Stimulated activated CD4-positive, alpha-beta T cell treated with anti-CD3 and anti-CD28 coated beads, Interleukin-2, amount 100 ng/mL, for 4 hours (primary cell): ENCODE data around the gene PCAT6.
"Not testable (repeated sequence)": the region's sequence is repeated elsewhere in the genome, so short reads cannot be mapped to it uniquely, and the experiment has no call there.

ENCODE experiments used
- DNase-seq: peaks from one replicate; pipeline ENCODE4 v3.0.0-alpha.2; 2020; ENCODE audit warnings: low read depth

PCAT6 gene

DNA sequence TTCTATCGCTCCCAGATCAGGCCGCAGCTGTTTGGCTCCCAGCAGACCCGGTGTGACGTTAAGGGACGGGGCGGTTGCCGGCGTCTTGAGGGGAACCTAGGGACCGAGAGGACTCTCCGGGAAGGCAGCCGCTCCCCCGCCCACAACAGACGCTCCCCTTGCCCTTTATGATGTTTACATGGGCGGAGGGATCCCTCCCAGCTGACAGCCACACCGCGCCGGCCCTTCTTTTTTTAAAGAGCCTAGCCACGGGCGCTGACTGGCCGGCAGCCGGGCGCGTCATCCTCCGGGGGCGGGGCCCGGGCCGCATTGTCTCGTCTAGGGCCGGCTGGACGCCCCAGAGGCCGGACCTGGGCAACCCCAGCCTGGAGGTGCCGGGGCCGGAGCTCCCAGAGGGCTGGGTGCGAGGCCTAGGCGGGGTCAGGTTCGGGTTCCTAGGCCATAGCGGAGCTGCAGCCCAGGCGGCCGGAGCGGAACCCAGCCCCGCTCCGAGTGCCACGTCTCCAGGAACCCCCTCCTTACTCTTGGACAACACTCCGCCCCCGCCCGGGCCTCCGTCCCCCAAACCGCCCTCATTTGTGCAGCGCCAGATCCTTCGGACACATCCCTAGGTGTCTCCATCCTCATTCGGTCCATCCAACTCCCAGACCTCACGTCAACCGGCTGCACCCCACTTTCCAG is at the start of gene PCAT6:
TSS of gene PCAT6 (plus strand) at position 340 of the 681 bp plus-strand sequence.
- DNase-seq = peak; percentile 81

DNA sequence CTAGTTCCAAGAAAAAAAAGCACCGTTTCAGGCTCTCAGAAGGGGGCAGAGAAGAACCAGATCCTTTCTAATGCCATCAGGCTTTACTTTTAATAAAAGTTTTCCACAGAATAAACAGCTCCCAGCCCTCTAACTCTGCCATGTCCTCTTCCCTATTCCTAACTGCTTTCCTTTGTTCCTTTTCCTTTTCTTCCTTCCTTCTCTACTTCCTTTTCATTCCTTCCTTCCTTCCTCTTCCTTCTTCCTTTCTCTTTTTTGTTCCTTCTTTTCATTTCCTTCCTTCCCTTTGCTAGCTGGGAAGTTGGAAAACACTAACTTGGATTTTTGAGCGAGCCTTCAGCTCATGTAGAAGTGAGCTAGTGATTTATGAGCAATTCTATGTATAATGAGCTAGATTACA is 48.7 kb upstream of the PCAT6 start:
- DNase-seq = no peak

DNA sequence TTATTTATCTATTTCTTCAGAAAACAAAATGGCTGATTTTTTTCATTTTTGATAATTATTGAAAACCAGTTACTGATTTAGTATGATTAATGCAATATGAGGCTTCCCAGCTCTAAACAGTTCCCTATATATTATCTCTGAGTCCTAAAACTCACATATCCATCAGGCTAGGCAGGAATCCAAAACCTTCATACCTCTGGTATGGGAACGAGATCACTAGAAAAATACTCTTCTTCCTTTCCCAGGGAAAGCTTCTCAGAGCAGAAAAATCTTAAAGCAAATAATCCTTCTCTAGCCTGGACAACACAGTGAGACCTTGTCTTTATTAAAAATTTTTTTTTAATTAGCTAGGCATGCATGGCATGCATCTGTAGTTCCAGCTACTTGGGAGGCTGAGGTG is 45.0 kb upstream of the PCAT6 start:
- DNase-seq = no peak

DNA sequence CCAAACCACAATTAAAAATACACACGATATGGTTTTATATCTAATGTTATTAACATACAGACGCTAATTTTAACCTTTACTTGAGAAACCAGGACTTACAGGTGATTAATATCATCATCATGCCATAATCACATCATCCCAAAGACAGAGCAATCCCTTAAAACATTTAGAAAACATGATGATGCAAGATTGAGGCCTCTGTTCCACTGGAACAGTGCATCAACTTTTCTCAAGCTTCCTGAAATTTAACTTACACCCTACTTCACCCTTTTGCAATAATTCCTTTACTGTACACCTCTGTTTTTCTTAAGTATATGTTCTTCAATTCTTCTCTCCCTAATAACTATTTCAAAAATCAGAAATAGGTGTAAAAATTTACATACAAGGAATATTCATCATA is 40.6 kb upstream of the PCAT6 start:
- DNase-seq = no peak

DNA sequence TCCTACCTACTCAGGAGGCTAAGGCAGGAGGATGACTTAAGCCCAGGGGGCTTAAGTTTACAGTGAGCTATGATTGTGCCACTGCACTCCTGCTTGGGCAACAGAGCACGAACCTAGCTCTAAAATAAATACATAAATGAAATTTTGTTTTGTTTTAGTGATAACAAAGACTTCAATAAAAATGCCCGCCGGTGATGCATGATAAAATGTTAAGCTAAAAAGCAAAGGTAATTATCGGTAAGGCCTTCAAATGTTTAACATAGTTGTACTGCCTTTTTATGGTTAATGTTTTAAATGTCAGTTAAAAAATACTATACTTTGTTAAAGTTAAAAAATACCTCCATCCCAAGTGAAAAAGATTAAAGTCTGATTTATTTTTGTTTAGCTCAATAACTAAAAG is 29.6 kb upstream of the PCAT6 start:
- no peak for DNase-seq

DNA sequence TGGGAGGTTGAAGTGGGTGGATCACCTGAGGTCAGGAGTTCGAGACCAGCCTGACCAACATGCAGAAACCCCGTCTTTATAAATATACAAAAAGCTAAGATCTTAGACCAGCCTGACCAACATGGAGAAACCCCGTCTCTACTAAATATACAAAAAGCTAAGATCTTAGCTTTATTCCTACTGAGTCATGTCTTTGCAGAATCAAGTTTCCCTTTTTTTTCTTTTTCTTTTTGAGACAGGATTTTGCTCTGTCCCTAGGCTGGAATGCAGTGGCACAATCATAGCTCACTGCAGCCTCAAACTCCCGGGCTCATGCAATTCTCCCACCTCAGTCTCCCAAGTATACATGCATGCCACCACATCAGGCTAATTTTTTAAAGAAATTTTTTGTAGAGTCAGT is 23.9 kb upstream of the PCAT6 start:
- DNase-seq = no peak

DNA sequence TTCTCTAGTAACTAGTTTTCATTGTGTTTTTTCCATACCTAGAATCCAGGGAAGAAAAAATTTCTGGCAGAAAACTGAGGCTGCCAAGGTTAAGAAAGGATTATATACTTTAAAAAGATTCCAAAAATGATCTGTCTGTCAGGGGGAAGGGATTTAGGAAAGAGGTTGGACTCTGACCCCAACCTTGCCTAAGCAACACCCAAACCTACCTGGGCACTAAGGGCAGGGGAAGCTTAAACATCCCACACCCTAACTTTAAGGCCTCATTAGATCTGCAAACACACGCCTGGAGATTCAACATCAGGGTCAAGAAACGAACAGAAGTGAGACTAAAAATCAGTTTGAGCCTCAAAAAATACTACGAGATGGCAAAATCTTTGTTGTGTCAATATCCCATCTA is 22.0 kb upstream of the PCAT6 start:
- DNase-seq = no peak

DNA sequence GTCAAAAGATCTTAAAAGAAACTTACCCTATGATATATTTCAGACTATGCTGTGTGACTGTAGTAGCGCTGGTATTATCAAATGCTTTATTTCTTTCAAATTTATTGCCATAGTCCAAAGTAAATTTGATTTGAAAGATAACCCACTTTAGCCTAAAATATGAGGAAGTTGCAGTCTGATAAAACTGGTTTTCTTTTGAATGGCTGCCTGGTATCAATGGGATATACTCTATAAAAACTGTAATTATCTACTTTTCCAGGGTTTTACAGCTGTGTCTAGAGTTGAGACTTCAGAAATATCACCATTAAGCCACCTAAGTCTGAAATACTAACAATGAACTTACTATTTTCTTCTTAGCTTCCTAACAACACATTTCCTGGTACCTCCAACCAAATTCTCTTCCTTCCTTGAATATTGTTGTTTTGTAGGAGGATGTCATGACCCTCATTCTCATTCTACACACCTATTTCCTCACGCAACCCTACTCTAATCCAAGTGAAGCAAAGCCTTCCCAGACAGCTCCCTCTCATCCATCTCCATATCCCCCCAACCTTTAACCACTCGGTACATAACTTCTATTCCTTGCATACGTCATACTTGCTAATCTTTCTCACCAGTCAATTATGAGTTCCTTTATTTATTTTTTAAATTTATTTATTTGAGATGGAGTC is 19.5 kb upstream of the PCAT6 start:
- DNase-seq = no peak

DNA sequence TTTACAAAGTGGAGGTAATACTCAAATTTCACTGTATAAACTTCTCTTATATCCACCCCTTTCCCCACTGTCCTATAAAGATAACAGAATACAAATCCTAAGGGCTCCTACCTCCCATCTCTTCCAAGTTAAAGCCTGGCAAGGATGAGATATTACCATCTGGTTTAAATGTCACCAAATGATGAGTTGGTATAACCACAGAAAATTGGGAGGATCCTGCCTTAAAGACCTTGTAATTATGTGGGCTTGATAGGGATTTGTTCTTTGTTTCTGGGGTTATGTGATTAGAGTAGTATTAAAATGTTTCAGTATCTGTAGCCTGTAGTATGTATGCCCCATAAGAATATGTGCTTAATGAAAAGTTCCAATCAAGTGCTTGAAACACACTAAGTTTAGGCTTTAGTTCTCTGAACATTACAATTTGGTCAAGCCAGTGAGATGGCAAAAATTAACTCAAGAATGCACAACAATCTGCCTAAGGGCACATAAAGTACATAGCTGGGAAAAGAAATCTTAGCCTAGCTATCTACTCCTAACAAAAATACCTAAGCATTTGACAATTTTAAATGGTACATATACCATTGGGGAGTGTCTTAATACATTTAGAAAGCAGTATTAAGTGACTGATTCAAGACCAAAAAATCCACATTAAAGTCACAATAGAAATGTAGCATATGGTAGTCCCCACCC is 16.6 kb upstream of the PCAT6 start:
- DNase-seq = no peak

DNA sequence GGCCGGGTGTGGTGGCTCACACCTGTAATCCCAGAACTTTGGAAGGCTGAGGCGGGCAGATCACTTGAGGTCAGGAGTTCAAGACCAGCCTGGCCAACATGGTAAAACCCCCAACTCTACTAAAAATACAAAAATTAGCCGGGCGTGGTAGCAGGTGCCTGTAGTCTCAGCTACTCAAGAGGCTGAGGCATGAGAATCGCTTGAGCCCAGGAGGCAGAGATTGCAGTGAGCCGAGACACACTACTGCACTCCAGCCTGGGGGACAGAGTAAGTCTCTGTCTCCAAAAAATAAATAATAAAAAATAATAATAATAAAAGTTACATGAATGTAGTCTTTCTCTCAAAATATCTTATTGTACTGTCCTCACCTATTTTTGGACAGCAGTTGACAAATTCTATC is 15.8 kb upstream of the PCAT6 start:
- not testable (repeated sequence) for DNase-seq

DNA sequence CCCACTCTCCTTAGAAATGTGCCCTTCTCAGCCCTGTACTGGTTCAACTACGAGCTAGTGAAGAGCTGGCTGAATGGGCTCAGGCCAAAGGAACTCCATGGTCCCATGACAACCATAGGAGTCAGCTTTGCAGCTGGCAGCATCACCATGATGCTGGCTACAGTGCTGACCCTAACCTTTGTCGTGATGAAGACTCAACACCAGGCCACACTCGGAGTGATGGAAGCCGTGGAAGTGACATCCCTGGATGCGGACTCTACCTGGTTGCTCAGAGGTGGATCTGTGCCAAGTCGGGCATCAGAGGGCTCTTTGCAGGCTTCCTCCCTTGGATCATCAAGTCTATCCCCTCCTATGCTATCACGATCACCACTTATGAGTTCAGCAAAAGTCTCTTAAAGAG is 14.1 kb upstream of the PCAT6 start:
- DNase-seq = no peak

DNA sequence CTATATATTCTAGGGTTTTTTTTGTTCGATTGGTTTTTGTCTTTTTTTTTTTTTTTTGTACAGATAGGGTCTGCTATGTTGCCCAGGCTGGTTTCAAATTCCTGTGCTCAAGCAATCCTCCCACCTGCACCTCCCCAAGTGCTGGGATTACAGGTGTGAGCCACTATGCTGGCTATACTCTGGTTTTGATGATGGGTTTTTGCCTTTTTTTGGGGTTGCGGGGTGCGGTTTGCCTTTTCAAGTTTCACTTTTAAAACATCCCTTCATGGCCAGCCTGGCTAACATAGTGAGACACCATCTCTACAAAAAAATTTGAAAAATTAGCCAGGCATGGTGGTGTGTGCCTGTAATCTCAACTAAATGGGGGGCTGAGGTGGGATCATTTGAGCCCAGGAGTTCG is 12.5 kb upstream of the PCAT6 start:
- DNase-seq = no peak

DNA sequence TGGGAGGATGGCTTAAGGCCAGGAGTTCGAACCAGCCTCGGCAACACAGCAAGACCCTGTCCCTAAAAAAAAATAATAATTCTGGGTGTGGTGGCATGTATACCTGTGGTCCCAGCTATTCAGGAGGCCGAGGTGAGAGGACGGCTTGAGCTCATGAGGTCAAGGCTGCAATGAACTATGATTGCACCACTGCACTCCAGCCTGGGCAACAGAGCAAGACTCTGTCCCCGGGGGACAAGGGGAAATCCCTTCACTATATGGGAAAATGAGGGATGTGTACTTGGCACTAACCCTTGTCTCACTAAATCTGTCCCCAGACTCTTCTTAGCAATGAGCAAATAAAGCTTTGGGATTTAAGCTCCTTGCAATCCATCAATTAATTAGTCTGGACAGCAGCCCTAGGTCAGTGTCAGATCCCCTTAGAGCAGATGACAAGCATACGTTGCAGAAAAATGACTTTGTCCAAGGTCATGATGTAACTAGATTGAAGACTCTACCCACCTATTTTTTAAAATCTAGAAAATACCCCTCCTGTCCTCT is 11.9 kb upstream of the PCAT6 start:
- no peak for DNase-seq

DNA sequence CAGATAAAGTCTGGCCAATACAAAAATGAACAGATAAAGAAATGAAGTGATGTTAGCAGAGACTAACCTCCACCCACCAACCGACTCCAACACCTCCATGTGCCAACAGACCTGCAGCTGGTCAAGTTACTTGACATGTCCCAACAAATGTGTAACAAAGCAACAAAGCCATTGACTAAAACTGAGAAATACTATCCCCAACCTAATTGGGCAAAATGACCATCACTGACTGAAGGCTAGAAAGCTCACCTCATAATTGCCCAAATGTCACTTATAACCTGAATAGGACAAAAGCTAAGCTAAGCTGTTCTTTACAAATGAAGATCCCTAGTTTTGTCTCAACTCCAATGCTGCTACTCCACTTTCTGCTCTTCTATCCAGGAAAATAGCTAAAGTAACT is 10.0 kb upstream of the PCAT6 start:
- DNase-seq = no peak

DNA sequence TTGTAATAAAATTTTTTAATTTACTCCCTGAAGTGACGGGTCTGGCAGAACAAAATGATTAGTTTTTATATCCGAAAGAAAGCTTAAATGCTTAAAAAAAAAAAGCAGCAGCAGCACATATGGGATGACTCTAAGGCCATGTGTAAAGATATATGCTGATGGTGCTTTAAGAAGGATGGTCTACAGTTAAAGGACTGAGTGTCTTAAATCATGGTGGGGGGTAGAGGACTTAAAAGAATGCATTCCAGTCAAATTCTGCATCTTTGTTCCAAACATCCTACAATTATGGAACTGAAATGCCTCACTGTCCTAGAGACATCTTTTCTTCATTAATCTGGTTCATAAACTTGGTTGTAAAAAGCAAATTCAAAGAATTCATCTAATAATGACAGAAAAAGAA is 9.6 kb upstream of the PCAT6 start:
- no peak for DNase-seq

DNA sequence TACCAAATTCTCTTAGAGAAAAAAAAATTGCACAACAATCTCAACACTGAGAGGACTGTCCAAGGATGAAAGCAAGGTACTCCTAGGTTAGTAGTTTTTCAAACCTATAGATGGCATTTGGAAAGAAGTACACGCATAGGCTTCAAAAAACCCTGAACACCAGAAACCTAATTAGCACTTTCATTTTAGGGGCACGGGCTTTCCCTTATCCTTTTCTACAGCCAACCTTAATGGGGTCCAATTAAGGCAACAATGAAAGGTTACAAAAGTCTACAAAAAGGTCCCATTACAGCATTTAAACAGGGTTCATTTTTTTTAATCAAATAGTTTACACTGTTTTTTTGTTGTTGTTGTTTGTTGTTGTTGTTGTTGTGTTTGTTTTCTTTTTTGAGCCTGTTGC is 8.7 kb upstream of the PCAT6 start:
- DNase-seq = no peak

DNA sequence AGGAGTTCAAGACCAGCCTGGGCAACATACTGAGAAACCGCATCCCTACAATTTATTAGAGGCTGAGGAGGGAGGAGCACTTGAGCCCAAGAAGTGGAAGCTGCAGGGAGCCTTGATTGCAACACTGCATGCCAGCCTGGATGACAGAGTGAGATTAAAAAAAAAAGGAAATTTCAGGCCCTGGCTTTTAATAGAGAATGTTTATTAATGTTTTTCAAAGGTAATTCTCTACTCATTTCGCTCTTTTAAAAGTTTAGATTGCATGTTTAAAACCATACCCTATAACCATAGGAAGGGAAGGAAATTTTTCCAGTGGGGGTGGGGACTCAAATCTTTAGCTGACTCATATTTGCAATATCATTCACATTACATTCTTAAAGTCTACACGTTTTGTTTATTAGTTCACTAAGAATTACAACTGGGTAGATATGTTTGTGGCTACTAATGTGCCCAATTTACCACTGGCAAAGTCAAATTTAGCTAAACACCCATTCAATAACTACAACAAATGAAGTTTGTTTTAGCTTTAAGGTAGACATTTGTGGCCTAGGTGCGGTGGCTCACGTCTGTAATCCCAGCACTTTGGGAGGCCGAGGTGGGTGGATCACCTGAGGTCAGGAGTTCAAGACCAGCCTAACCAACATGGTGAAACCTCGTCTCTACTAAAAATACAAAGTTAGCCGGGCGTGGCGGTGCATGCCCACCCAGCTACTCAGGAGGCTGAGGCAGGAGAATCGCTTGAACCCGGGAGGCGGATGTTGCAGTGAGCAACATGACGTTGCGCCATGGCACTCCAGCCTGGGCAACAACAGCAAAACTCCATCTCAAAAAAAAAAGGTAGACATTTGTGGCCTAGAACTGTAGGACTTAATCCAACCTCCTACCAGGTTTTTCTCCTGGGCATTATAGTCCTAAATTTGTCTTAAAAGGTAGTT is 7.5 kb upstream of the PCAT6 start:
- DNase-seq = peak; percentile 5

DNA sequence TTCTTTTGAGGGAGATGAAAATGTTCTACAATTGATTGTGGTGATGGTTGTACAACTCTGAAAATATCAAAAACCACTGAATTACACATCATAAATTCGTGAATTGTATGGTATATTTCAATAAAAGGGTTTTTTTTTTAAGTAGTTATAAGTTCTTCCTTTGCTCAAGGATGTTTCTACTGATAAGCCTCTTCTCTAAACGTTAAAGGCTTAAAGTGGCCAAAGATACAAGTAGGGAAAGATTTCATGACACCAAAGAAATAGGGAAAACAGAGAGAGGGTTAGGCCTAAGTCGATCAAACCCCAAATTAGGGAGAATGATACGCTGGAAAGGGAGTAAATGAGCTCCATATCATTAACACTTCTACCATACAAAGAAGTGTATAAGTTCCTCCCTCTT is 6.6 kb upstream of the PCAT6 start:
- no peak for DNase-seq

DNA sequence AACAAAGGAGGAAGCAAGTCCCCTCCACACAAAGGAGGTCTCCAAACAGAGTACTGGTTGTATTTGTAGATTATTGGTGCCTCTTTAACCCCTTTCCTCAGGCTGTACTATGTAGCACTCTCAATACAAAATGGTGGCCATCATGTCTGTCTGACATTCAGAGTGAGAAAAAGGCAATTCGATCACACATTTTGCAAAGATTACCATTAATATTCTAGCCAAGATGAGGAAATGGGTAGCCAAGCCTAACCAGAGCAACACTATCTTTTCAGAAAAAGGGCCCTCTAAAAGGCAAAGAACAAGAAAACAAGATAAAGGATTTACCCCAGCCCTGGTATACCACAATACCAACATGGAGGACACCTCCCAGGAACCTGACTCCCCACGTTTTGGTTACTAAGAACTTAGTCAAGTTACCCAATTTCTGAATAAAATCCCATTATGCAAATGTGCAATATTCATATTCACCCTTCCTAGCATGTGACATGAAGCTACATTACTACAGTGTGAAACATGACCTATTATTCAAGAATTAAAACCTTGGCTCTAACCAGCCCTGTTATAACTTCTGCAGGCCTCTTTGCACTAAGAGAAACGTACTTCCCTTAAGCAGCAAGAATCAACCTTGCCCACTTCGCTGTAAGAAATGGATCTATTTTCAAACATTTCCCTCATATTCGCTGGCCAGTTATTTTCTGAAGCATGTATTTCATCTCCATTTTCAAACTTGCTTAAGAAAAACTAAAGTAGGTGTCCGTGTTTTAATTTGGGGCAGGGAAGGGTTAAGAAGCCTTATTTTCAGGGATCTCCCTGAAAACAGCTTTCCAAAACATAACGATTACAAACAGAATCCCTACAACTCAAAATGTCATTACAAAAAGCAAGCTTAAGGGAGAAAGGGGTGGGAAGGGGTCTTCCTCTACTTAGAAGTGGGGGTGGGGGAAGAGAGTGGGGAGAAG is 4.6 kb upstream of the PCAT6 start:
- DNase-seq = peak; percentile 13

DNA sequence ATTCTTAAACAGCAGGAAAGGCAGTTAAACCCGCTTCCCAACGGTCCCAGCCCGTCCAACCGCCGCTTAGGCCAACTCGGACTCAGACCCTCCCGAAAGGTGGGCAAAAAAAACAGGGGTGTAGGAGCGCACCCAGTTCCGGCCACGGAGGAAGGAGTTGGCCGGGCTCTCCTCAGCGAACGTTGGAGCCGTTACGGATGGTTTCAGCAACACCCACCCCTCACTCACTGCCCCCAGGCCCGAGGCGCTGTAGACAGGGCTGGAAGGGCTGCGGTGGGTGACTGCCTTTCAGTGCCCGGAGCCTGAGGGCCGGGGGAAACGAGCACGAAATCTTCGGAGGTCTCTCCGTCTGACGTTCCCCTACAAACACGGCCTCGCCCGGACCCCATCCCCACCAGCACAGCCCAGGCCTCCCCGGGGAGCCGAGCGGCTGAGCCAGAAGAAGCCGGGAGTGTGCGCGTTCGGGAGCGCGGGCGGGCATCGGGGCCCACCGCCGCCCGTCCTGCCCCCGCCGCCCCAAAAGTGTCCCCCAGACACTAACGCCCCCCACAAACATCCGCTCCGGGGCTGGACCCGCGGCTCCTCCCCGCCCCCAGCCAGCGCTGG is 3.8 kb upstream of the PCAT6 start:
- peak; percentile 2 for DNase-seq
